ENCODE measurements around the gene SLC35F2.

- TF ChIP-seq POLR2AphosphoS5 (IDR thresholded peaks at IDR 0.05; ENCODE audit: low read depth) (no peak), CTCF (IDR thresholded peaks at IDR 0.05; ENCODE audit: insufficient read depth, low read length) (no peak)
These were observed 31.5 kb downstream of the SLC35F2 start for GRCh38 chr11:107827041-107827440.
